ENCODE measurements around the gene U2AF1L4.
A peak's percentile ranks its signal among the peaks of the same experiment; 100 is the strongest.

The U2AF1L4 gene

DNA sequence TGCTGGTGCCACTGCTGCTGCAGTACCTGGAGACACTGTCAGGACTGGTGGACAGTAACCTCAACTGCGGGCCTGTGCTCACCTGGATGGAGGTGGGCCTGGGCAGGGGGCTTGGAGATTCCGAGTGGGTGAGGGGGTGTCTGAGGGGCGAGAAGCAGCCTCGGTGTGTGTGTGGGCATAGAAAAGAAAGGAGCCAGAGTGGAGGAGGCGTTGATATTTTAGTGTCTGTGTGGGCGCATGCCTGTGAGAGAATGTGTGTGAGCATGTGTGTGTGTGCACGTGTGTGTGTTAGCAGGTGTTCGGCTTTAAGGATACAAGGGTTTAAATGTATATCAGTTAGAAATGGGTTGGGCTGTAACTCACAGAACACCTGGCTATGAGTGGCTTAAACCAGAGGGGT, 33.8 kb upstream of the U2AF1L4 start:
- no peaks in the 10 kb centered on the region for H3F3A ChIP-seq (ENCODE audit: low read depth)
- no peak overlapping the region for H3K4me3 ChIP-seq (ENCODE audit: low read length, poor library complexity, severe bottlenecking)
- no peaks in the 10 kb centered on the region for H3K9me2 ChIP-seq (replicated peaks; ENCODE audit: low read depth, low read length)
- no peaks in the 10 kb centered on the region for H3K9me3 ChIP-seq (ENCODE audit: insufficient read depth, low read depth, low read length)
- TF ChIP-seq, protein P1, sequence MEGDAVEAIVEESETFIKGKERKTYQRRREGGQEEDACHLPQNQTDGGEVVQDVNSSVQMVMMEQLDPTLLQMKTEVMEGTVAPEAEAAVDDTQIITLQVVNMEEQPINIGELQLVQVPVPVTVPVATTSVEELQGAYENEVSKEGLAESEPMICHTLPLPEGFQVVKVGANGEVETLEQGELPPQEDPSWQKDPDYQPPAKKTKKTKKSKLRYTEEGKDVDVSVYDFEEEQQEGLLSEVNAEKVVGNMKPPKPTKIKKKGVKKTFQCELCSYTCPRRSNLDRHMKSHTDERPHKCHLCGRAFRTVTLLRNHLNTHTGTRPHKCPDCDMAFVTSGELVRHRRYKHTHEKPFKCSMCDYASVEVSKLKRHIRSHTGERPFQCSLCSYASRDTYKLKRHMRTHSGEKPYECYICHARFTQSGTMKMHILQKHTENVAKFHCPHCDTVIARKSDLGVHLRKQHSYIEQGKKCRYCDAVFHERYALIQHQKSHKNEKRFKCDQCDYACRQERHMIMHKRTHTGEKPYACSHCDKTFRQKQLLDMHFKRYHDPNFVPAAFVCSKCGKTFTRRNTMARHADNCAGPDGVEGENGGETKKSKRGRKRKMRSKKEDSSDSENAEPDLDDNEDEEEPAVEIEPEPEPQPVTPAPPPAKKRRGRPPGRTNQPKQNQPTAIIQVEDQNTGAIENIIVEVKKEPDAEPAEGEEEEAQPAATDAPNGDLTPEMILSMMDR (conservative IDR thresholded peaks at IDR 0.05; ENCODE audit: low read length) = no peak
- no peak for TF ChIP-seq EZH2phosphoT487 (IDR thresholded peaks at IDR 0.05; ENCODE audit: borderline replicate concordance)
- no peaks in the 10 kb centered on the region for H3K27me3 ChIP-seq (ENCODE audit: insufficient read depth, low read length, poor library complexity, severe bottlenecking)
- peak overlapping the region; percentile 4 for H3K9ac ChIP-seq (ENCODE audit: low read depth, low read length, poor library complexity, severe bottlenecking)
- peaks cover 28% of the 10 kb centered on the region for H3K4me1 ChIP-seq (ENCODE audit: insufficient read depth, low read length, poor library complexity, severe bottlenecking)
- peaks cover 11% of the 10 kb centered on the region for H4K20me1 ChIP-seq (ENCODE audit: insufficient read depth, low read length, poor library complexity, severe bottlenecking)
- H3K4me2 ChIP-seq (ENCODE audit: low read depth, low read length, poor library complexity, severe bottlenecking) = peak overlapping the region; percentile 95
- no peak overlapping the region for H2AFZ ChIP-seq (ENCODE audit: low read length)
- peaks cover 22% of the 10 kb centered on the region; the same call in 1 of the 2 replicates for H3K36me3 ChIP-seq (ENCODE audit: insufficient read depth, low read length)
- H3K79me2 ChIP-seq (ENCODE audit: insufficient read depth, low read length) = peaks cover 39% of the 10 kb centered on the region

DNA sequence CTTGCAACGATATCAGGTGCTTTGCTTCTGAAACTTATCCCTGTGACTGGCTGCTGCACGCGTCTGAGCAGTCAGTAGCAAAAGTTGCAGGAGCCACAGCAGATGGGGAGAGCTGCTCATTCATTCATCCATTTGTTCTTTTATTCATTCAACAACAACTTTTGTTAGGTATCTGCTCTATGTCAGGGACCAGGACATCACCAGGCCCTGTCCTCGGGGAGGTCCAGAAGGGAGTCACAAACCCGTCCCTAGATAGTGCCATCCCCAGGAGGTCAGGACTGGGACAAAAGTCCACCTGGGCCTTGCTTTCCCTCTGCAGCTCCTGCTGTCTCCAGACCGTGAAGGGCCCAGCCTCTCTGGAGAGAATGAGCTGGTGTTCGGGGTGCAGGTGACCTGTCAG, 32.7 kb upstream of the U2AF1L4 start:
- Histone ChIP-seq H3K9me3 (ENCODE audit: insufficient read depth, low read depth, low read length) (no peaks in the 10 kb centered on the region), H4K20me1 (ENCODE audit: insufficient read depth, low read length, poor library complexity, severe bottlenecking) (peaks cover 11% of the 10 kb centered on the region), H3K4me3 (ENCODE audit: low read length, poor library complexity, severe bottlenecking) (peak overlapping the region; percentile 96), H3K36me3 (ENCODE audit: insufficient read depth, low read length) (peaks cover 22% of the 10 kb centered on the region; the same call in 1 of the 2 replicates), H3K4me1 (ENCODE audit: insufficient read depth, low read length, poor library complexity, severe bottlenecking) (peaks cover 28% of the 10 kb centered on the region), H2AFZ (ENCODE audit: low read length) (no peak overlapping the region), H3K79me2 (ENCODE audit: insufficient read depth, low read length) (peaks cover 39% of the 10 kb centered on the region), H3F3A (ENCODE audit: low read depth) (no peaks in the 10 kb centered on the region), H3K9ac (ENCODE audit: low read depth, low read length, poor library complexity, severe bottlenecking) (peak overlapping the region; percentile 85), H3K27me3 (ENCODE audit: insufficient read depth, low read length, poor library complexity, severe bottlenecking) (no peaks in the 10 kb centered on the region), H3K4me2 (ENCODE audit: low read depth, low read length, poor library complexity, severe bottlenecking) (peak overlapping the region; percentile 95), H3K9me2 (replicated peaks; ENCODE audit: low read depth, low read length) (no peaks in the 10 kb centered on the region)
- TF ChIP-seq EZH2phosphoT487 (IDR thresholded peaks at IDR 0.05; ENCODE audit: borderline replicate concordance) = no peak
- TF ChIP-seq, protein P1 (conservative IDR thresholded peaks at IDR 0.05; ENCODE audit: low read length) = no peak

DNA sequence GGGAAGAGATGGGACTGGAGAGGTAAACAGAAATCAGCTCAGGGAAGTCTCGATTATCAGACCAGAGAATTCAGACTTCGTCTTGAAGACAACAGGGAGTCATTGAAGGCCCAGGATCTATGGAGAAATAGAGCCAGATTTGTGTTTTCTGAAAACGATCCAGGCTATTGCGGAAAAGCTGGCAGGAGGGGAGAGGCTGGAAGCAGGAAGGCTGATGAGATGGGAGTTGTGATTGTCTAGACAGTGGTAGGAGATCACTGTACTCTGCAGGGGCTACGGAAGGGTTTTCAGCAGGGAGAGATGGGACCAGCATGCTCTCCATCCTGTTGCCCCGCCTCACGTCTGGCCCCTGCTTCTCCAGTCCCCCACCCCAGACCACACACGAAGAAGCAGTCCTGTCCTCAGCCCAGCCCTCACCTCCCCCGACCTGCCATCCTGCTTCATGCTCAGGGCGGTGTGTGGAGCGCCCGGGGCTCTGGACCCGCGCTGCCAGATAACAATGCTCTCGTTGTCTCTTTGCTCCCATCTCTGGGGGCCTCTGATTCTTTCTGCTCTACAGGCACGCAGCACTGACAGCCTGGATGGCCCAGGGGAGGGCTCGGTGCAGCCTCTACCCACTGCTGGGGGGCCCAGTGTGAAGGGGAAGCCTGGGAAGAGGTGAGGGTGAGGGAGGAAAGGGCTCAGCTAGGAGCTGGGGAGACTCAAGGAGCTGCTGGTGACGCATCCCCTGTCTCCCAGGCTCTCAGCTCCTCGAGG, 32.0 kb upstream of the U2AF1L4 start:
- H3K9ac ChIP-seq (ENCODE audit: low read depth, low read length, poor library complexity, severe bottlenecking) = peak overlapping the region; percentile 85
- H4K20me1 ChIP-seq (ENCODE audit: insufficient read depth, low read length, poor library complexity, severe bottlenecking) = peaks cover 11% of the 10 kb centered on the region

More for the DNA sequence above, 32.0 kb upstream of the U2AF1L4 start:
- peaks cover 16% of the 10 kb centered on the region; the same call in 1 of the 2 replicates for H3K36me3 ChIP-seq (ENCODE audit: insufficient read depth, low read length)
- H3K9me3 ChIP-seq (ENCODE audit: insufficient read depth, low read depth, low read length) = no peaks in the 10 kb centered on the region
- no peaks in the 10 kb centered on the region for H3F3A ChIP-seq (ENCODE audit: low read depth)
- H3K79me2 ChIP-seq (ENCODE audit: insufficient read depth, low read length) = peaks cover 39% of the 10 kb centered on the region
- H3K27me3 ChIP-seq (ENCODE audit: insufficient read depth, low read length, poor library complexity, severe bottlenecking) = no peaks in the 10 kb centered on the region
- H3K9me2 ChIP-seq (replicated peaks; ENCODE audit: low read depth, low read length) = no peaks in the 10 kb centered on the region
- peak overlapping the region; percentile 96 for H3K4me3 ChIP-seq (ENCODE audit: low read length, poor library complexity, severe bottlenecking)
- peaks cover 28% of the 10 kb centered on the region for H3K4me1 ChIP-seq (ENCODE audit: insufficient read depth, low read length, poor library complexity, severe bottlenecking)
- peak overlapping the region; percentile 95 for H3K4me2 ChIP-seq (ENCODE audit: low read depth, low read length, poor library complexity, severe bottlenecking)
- no peak overlapping the region for H2AFZ ChIP-seq (ENCODE audit: low read length)
- TF ChIP-seq EZH2phosphoT487 (IDR thresholded peaks at IDR 0.05; ENCODE audit: borderline replicate concordance) = no peak
- TF ChIP-seq, protein P1 (conservative IDR thresholded peaks at IDR 0.05; ENCODE audit: low read length) = no peak

Measured in Loucy (cell line).